WTC11 (cell line): Measurements from ENCODE around the gene CYB561D1. TPM values are rescaled to one million over a fixed set of nuclear protein-coding genes. Genes with fewer than 3 reads are reported as not detected.

Experiments
- ATAC-seq: fragments of 200-7000 bp; cut with Tn5 transposase; 2 replicates; pipeline ENCODE4 v1.10.0; 2021; ENCODE audit warnings: mild to moderate bottlenecking, moderate library complexity
- CTCF ChIA-PET: fragments of 300-600 bp; sonication (Branson Sonifier 250); formaldehyde crosslinking; loops from one replicate; lab custom pipeline; 2021; ENCODE audit warnings: antibody characterized with exemption; lab: Charles Lee
- POLR2A ChIA-PET: fragments of 350-600 bp; sonication (Branson Sonifier 250); formaldehyde crosslinking; loops from one replicate; lab custom pipeline; 2021; ENCODE audit warnings: antibody characterized with exemption; lab: Charles Lee
- DNase-seq: peaks from one replicate; pipeline ENCODE4 v3.0.0; 2021; ENCODE audit warnings: low spot score
- H3K27ac Mint-ChIP-seq: 2 replicates; pipeline ENCODE4 v1.8.0; 2021; ENCODE audit warnings: mixed read lengths
- H3K27me3 Mint-ChIP-seq: 2 replicates; pipeline ENCODE4 v1.8.0; 2021; ENCODE audit warnings: low read depth, mild to moderate bottlenecking, moderate library complexity, mixed read lengths
- H3K36me3 Mint-ChIP-seq: 2 replicates; pipeline ENCODE4 v1.8.0; 2021; ENCODE audit warnings: mixed read lengths
- H3K4me1 Mint-ChIP-seq: 2 replicates; pipeline ENCODE4 v1.8.0; 2022; ENCODE audit warnings: mixed read lengths
- H3K4me3 Mint-ChIP-seq: 2 replicates; pipeline ENCODE4 v1.8.0; 2021; ENCODE audit warnings: mild to moderate bottlenecking, moderate library complexity, mixed read lengths
- H3K9me3 Mint-ChIP-seq: 2 replicates; pipeline ENCODE4 v1.8.0; 2021; ENCODE audit warnings: mixed read lengths
- ATF1 ChIP-seq: sonication (generic); formaldehyde crosslinking; IDR thresholded peaks from 2 replicates; pipeline ENCODE4 v1.8.1; 2023; ENCODE audit warnings: mild to moderate bottlenecking, moderate library complexity, missing genetic modification reagents
- CREM ChIP-seq: sonication (generic); formaldehyde crosslinking; IDR thresholded peaks from 2 replicates; pipeline ENCODE4 v1.8.1; 2022; ENCODE audit warnings: mild to moderate bottlenecking, missing genetic modification reagents, moderate library complexity
- ELF4 ChIP-seq: sonication (generic); formaldehyde crosslinking; IDR thresholded peaks from 2 replicates; pipeline ENCODE4 v1.8.1; 2022; ENCODE audit warnings: low read depth, mild to moderate bottlenecking, moderate library complexity, missing genetic modification reagents
- MYBL2 ChIP-seq: sonication (generic); formaldehyde crosslinking; IDR thresholded peaks from 2 replicates; pipeline ENCODE4 v1.8.1; 2023; ENCODE audit warnings: mild to moderate bottlenecking, moderate library complexity, missing genetic modification reagents
- NFYB ChIP-seq: sonication (generic); formaldehyde crosslinking; conservative IDR thresholded peaks from 2 replicates; pipeline ENCODE4 v1.8.0; 2022; ENCODE audit warnings: low read depth, missing genetic modification reagents
- NR1H2 ChIP-seq: sonication (generic); formaldehyde crosslinking; IDR thresholded peaks from 2 replicates; pipeline ENCODE4 v1.9.0; 2021; ENCODE audit warnings: mild to moderate bottlenecking, moderate library complexity, missing genetic modification reagents
- OVOL2 ChIP-seq: fragments of 250-450 bp; sonication (Bioruptor Pico); IDR thresholded peaks from 2 replicates; pipeline ENCODE4 v1.9.0; 2021; ENCODE audit warnings: mild to moderate bottlenecking, borderline replicate concordance
- RELA ChIP-seq: sonication (generic); formaldehyde crosslinking; IDR thresholded peaks from 2 replicates; pipeline ENCODE4 v1.8.1; 2022; ENCODE audit warnings: missing genetic modification reagents, mild to moderate bottlenecking, borderline replicate concordance
- SMAD3 ChIP-seq: sonication (generic); formaldehyde crosslinking; IDR thresholded peaks from 2 replicates; pipeline ENCODE4 v1.8.0; 2022; ENCODE audit warnings: missing genetic modification reagents, mild to moderate bottlenecking, borderline replicate concordance
- SOX15 ChIP-seq: fragments of 250-450 bp; sonication (Bioruptor Pico); IDR thresholded peaks from 2 replicates; pipeline ENCODE4 v1.9.0; 2021; ENCODE audit warnings: mild to moderate bottlenecking
- SP1 ChIP-seq: sonication (generic); formaldehyde crosslinking; conservative IDR thresholded peaks from 2 replicates; pipeline ENCODE4 v1.8.1; 2022; ENCODE audit warnings: missing genetic modification reagents
- TEAD1 ChIP-seq: sonication (generic); formaldehyde crosslinking; IDR thresholded peaks from 2 replicates; pipeline ENCODE4 v1.8.0; 2022; ENCODE audit warnings: mild to moderate bottlenecking, missing genetic modification reagents
- TEAD4 ChIP-seq: sonication (generic); formaldehyde crosslinking; IDR thresholded peaks from 2 replicates; pipeline ENCODE4 v1.8.0; 2022; ENCODE audit warnings: mild to moderate bottlenecking, missing genetic modification reagents
- ZNF219 ChIP-seq: sonication (generic); formaldehyde crosslinking; IDR thresholded peaks from 2 replicates; pipeline ENCODE4 v1.8.0; 2023; ENCODE audit warnings: missing genetic modification reagents, mild to moderate bottlenecking, borderline replicate concordance
- ZNF232 ChIP-seq: sonication (generic); formaldehyde crosslinking; IDR thresholded peaks from 2 replicates; pipeline ENCODE4 v1.8.0; 2022; ENCODE audit warnings: mild to moderate bottlenecking, missing genetic modification reagents
- ZNF317 ChIP-seq: sonication (generic); formaldehyde crosslinking; IDR thresholded peaks from 2 replicates; pipeline ENCODE4 v1.8.1; 2023; ENCODE audit warnings: low read depth, mild to moderate bottlenecking, moderate library complexity, missing genetic modification reagents, borderline replicate concordance
- ZNF396 ChIP-seq: fragments of 250-450 bp; sonication (Bioruptor Pico); IDR thresholded peaks from 2 replicates; pipeline ENCODE4 v1.8.0; 2021; ENCODE audit warnings: mild to moderate bottlenecking, moderate library complexity, borderline replicate concordance
- total RNA-seq: library from RNA; stranded (reverse); gene quantifications from 3 replicates; pipeline ENCODE4 v1.2.3, GENCODE V29; 2021
- TF ChIP-seq, protein P1 (sequence below): sonication (generic); formaldehyde crosslinking; IDR thresholded peaks from 2 replicates; pipeline ENCODE4 v1.8.0; 2022; ENCODE audit warnings: mild to moderate bottlenecking, missing genetic modification reagents
- TF ChIP-seq, protein P2 (sequence below): sonication (generic); formaldehyde crosslinking; IDR thresholded peaks from 2 replicates; pipeline ENCODE4 v1.8.1; 2023; ENCODE audit warnings: mild to moderate bottlenecking, missing genetic modification reagents
- TF ChIP-seq, protein P3 (sequence below): fragments of 250-450 bp; sonication (Bioruptor Pico); IDR thresholded peaks from 2 replicates; pipeline ENCODE4 v2.1.2; 2022; ENCODE audit warnings: mild to moderate bottlenecking, moderate library complexity
- TF ChIP-seq, protein P4 (sequence below): sonication (generic); formaldehyde crosslinking; IDR thresholded peaks from 2 replicates; pipeline ENCODE4 v1.8.0; 2023; ENCODE audit warnings: mild to moderate bottlenecking, missing genetic modification reagents
- TF ChIP-seq, protein P5 (sequence below): sonication (generic); formaldehyde crosslinking; IDR thresholded peaks from 2 replicates; pipeline ENCODE4 v1.8.0; 2022; ENCODE audit warnings: mild to moderate bottlenecking, missing genetic modification reagents
- TF ChIP-seq, protein P6 (sequence below): fragments of 250-450 bp; sonication (Bioruptor Pico); IDR thresholded peaks from 2 replicates; pipeline ENCODE4 v1.9.0; 2021; ENCODE audit warnings: mild to moderate bottlenecking

CYB561D1 gene
- total RNA-seq, 1 experiment from 2014 or later, result 6.7 TPM

DNA sequence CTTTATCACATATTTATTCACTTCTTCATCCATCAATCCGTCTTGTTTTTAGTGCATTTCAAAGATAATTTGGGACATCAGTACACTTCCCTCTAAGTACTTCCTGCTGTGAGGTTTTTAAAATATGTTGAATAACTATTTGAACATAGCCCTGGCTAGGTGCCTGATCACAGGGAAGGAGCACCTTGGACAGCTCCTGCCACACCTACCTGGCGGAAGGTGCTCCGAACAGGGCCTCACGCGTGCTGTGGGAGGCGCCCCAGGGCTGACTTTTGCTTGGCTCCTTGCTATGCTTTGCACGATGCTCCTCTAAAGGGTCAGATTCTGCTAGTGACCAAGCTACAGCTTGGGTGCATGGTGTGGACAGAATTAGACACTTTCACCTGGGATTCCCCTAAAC lies 15.1 kb upstream of the CYB561D1 start (continued):
- TF ChIP-seq, protein P1, sequence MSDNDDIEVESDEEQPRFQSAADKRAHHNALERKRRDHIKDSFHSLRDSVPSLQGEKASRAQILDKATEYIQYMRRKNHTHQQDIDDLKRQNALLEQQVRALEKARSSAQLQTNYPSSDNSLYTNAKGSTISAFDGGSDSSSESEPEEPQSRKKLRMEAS (CRISPR knock-in tag), result no peak
- TF ChIP-seq NFYB (CRISPR knock-in tag), result no peak
- 0 out of 2 replicates have a peak, but pooled peaks have one; percentile 30 for TF ChIP-seq TEAD4
- no peak for TF ChIP-seq TEAD1
- TF ChIP-seq ZNF219 (CRISPR knock-in tag), result no peak
- TF ChIP-seq ATF1 (CRISPR knock-in tag), result no peak
- TF ChIP-seq ZNF232 (CRISPR knock-in tag), result no peak
- no peak for TF ChIP-seq CREM (CRISPR knock-in tag)

DNA sequence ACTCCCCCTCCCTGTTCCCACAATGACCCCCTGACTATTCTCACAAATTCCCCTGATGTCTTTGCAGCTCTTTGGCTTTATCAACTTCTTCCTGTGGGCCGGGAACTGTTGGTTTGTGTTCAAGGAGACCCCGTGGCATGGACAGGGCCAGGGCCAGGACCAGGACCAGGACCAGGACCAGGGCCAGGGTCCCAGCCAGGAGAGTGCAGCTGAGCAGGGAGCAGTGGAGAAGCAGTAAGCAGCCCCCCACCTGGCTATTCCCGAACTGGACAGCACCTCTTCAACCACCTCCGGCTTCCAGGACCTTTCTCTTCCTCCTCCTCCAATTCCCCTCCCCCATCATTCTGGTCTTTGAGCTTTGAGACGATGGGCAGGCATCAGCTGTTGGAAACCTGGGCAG lies 14.6 kb upstream of the CYB561D1 start:
- no peak for TF ChIP-seq RELA
- TF ChIP-seq, protein P2, sequence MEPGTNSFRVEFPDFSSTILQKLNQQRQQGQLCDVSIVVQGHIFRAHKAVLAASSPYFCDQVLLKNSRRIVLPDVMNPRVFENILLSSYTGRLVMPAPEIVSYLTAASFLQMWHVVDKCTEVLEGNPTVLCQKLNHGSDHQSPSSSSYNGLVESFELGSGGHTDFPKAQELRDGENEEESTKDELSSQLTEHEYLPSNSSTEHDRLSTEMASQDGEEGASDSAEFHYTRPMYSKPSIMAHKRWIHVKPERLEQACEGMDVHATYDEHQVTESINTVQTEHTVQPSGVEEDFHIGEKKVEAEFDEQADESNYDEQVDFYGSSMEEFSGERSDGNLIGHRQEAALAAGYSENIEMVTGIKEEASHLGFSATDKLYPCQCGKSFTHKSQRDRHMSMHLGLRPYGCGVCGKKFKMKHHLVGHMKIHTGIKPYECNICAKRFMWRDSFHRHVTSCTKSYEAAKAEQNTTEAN, result no peak
- no peak for TF ChIP-seq ZNF317 (CRISPR knock-in tag)
- TF ChIP-seq SOX15 (CRISPR knock-in tag), result no peak
- TF ChIP-seq SP1 (CRISPR knock-in tag), result no peak
- TF ChIP-seq, protein P3, sequence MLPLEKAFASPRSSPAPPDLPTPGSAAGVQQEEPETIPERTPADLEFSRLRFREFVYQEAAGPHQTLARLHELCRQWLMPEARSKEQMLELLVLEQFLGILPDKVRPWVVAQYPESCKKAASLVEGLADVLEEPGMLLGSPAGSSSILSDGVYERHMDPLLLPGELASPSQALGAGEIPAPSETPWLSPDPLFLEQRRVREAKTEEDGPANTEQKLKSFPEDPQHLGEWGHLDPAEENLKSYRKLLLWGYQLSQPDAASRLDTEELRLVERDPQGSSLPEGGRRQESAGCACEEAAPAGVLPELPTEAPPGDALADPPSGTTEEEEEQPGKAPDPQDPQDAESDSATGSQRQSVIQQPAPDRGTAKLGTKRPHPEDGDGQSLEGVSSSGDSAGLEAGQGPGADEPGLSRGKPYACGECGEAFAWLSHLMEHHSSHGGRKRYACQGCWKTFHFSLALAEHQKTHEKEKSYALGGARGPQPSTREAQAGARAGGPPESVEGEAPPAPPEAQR (CRISPR knock-in tag), result no peak
- TF ChIP-seq ZNF396 (CRISPR knock-in tag), result no peak
- TF ChIP-seq, protein P4, sequence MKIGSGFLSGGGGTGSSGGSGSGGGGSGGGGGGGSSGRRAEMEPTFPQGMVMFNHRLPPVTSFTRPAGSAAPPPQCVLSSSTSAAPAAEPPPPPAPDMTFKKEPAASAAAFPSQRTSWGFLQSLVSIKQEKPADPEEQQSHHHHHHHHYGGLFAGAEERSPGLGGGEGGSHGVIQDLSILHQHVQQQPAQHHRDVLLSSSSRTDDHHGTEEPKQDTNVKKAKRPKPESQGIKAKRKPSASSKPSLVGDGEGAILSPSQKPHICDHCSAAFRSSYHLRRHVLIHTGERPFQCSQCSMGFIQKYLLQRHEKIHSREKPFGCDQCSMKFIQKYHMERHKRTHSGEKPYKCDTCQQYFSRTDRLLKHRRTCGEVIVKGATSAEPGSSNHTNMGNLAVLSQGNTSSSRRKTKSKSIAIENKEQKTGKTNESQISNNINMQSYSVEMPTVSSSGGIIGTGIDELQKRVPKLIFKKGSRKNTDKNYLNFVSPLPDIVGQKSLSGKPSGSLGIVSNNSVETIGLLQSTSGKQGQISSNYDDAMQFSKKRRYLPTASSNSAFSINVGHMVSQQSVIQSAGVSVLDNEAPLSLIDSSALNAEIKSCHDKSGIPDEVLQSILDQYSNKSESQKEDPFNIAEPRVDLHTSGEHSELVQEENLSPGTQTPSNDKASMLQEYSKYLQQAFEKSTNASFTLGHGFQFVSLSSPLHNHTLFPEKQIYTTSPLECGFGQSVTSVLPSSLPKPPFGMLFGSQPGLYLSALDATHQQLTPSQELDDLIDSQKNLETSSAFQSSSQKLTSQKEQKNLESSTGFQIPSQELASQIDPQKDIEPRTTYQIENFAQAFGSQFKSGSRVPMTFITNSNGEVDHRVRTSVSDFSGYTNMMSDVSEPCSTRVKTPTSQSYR (CRISPR knock-in tag), result no peak
- TF ChIP-seq, protein P1 (CRISPR knock-in tag), result no peak
- no peak for TF ChIP-seq OVOL2 (CRISPR knock-in tag)
- no peak for TF ChIP-seq MYBL2
- TF ChIP-seq NFYB (CRISPR knock-in tag), result no peak
- no peak for TF ChIP-seq NR1H2 (CRISPR knock-in tag)
- TF ChIP-seq, protein P5, sequence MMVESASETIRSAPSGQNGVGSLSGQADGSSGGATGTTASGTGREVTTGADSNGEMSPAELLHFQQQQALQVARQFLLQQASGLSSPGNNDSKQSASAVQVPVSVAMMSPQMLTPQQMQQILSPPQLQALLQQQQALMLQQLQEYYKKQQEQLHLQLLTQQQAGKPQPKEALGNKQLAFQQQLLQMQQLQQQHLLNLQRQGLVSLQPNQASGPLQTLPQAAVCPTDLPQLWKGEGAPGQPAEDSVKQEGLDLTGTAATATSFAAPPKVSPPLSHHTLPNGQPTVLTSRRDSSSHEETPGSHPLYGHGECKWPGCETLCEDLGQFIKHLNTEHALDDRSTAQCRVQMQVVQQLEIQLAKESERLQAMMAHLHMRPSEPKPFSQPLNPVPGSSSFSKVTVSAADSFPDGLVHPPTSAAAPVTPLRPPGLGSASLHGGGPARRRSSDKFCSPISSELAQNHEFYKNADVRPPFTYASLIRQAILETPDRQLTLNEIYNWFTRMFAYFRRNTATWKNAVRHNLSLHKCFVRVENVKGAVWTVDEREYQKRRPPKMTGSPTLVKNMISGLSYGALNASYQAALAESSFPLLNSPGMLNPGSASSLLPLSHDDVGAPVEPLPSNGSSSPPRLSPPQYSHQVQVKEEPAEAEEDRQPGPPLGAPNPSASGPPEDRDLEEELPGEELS (CRISPR knock-in tag), result no peak
- no peak for TF ChIP-seq ELF4 (CRISPR knock-in tag)
- TF ChIP-seq, protein P6, sequence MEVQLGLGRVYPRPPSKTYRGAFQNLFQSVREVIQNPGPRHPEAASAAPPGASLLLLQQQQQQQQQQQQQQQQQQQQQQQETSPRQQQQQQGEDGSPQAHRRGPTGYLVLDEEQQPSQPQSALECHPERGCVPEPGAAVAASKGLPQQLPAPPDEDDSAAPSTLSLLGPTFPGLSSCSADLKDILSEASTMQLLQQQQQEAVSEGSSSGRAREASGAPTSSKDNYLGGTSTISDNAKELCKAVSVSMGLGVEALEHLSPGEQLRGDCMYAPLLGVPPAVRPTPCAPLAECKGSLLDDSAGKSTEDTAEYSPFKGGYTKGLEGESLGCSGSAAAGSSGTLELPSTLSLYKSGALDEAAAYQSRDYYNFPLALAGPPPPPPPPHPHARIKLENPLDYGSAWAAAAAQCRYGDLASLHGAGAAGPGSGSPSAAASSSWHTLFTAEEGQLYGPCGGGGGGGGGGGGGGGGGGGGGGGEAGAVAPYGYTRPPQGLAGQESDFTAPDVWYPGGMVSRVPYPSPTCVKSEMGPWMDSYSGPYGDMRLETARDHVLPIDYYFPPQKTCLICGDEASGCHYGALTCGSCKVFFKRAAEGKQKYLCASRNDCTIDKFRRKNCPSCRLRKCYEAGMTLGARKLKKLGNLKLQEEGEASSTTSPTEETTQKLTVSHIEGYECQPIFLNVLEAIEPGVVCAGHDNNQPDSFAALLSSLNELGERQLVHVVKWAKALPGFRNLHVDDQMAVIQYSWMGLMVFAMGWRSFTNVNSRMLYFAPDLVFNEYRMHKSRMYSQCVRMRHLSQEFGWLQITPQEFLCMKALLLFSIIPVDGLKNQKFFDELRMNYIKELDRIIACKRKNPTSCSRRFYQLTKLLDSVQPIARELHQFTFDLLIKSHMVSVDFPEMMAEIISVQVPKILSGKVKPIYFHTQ (CRISPR knock-in tag), result no peak
- no peak for TF ChIP-seq SMAD3 (CRISPR knock-in tag)
- DNase-seq (no peak), ATAC-seq (no peak)
- Mint-ChIP-seq H3K27me3 (peaks cover 5% of the 10 kb centered on the region; the same call in 1 of the 2 replicates), H3K4me1 (peaks cover 11% of the 10 kb centered on the region; the same call in 1 of the 2 replicates), H3K9me3 (no peaks in the 10 kb centered on the region), H3K4me3 (no peak overlapping the region), H3K36me3 (no peaks in the 10 kb centered on the region), H3K27ac (no peak overlapping the region)
- POLR2A ChIA-PET, result no interaction called here
- CTCF ChIA-PET, result interaction anchor here (1.1 to 2.8 kb wide), 4 partner anchors 12 to 53 kb away, joined by 4 to 17 read pairs (median 8); no protein-coding TSS in a partner anchor
